NCI-H2107 (cell line): ENCODE results near the gene PACC1.

Experiments used
- DNase-seq: peaks from one replicate; lab custom pipeline; 2025; lab: John Stamatoyannopoulos, UW

Gene PACC1

DNA sequence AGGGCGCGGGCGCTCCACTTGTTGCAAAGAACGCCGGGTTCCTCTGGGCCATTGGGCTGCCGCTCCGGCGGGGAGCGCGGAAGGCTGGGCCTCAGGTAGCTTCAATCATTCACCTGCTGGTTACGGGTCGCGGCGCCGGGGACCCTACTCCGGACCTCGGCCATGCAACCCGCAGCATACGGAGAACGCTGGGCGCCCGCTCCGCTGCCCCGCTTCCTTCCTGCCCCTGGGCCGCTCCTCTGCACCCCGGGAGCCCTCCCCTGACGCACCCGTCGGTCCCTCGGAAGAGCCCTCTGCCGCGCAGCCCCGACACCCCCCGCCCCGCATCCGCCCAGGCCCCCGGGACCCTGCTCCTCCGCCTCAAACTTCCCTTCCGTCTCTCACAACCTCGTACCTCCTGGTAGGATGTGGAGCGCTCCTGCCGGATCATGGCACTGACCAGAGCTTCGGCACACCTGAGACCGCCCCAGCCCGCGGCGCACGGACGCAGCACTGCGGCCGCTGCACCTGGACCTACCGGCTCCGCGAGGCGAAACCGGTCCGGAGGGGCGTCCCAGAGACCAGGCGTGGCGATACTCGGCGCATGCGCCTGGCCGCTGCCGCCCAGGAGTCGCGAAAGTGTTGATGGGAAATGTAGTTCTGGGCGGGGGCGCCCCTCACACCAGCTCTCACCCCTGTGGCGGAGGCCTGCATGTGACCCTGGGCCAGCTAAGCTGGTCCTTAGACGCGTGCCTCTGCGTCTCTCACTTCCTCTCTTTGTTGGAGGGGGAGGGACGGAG is at the start of gene PACC1:
Gene PACC1, minus strand, starts transcription at position 559 of the 779 bp plus-strand sequence. Its CDS starts 129 bp downstream, at position 430.
- DNase-seq: peak; percentile 80

DNA sequence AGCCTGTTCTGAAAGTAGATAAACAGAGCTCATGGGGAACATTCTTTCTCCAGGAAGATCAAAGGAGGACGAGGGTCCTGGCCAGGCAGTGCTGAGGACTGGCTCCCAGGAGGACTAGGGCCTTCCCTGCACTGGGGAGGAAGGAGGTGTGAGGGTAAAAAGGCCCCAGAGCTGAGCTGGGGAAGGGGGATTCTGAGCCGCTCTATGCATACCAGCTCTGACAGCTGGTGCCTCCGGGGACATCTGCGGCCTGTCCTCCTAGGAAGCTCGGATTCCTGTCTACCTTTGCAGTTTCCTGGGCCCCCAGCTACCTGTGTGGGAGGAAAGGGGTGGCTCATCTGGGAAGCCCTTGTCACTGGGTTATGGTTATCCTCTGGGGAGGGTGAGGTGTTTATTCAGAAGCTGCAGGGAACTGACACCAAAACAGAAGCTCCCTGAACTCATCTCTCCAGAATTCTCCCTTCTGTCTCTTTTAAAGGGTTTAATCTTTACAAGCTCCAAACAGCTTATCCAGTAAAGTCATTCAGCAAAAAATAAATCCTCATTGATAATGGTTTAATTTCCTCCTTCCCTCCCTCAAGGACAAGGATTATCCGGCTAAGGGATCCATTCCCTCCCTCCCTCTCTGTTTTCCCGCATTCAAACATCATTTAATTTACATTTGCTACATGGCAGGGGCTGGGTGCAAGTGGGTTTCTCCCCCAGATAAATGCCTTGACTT is 49.0 kb upstream of the PACC1 start:
- no peak for DNase-seq

DNA sequence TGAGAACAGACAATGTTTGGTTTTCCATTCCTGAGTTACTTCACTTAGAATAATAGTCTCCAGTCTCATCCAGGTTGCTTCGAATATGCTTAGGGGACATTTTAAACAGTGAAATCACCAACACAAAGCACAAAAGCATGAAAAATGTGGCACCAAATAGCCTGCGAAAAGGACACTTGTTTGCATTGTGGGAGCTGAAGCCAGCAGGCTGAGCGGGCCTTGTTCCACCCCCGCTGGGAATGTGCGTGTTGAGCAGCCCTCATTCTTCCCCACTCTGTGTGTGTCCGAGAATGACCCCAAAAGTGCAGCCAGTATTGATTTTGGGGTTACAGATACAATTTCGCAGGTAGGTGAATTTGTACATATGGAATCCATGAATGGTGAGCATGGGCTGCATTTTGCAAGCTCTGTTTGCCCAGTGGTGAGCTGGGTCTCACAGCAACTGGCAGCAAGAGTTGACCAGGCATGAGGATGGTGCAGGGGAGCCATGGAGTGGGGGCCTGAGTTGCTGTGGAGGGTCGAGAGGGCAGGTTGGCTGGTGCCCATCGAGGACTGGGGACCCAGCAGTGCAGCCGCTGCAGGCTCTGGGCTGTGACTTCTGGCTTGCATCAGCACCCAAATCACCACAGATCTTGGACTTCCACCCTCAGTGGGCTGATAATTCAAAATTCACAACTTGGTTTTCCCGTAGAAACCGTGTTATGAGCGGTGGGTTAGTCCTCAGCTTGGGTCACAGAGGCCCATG is 47.4 kb upstream of the PACC1 start:
- no peak for DNase-seq

DNA sequence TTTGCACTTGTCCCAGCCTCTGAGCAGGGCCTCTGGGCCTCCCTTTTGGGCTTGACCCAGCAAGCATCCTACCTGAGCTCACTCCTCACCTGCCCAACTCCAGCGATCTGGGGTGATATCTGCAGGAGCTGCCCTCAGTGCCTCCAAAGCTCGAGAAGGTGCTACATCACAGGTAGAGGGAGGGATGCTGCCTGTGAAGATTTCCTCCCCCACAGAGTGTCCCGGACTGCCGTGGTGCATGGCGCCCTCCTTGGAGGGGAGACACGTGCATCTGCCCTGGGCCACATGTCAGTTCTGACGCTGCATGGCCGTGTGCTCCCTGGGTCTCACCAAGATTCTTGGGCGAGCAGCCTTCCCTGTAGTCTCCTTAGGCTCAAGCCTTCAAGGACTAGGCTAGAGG is 45.7 kb upstream of the PACC1 start:
- no peak for DNase-seq

DNA sequence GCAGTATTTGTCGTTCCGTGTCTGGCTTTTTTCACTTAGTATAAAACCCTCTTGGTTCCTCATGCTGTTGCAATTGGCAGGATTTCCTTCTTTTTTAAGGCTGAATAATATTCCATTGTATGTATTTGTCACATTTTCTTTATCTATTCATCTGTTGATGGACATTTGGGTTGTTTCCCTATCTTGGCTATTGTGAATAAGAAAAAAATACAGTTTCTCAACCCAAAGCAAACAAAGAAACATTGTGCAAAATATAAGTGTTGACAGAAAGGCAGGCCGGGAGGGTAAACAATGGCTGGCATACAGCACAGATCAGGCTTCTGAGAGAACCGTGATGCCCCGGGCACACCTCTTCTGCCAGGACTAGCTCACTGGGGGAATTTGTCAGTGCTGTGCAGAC is 45.0 kb upstream of the PACC1 start:
- DNase-seq: no peak

DNA sequence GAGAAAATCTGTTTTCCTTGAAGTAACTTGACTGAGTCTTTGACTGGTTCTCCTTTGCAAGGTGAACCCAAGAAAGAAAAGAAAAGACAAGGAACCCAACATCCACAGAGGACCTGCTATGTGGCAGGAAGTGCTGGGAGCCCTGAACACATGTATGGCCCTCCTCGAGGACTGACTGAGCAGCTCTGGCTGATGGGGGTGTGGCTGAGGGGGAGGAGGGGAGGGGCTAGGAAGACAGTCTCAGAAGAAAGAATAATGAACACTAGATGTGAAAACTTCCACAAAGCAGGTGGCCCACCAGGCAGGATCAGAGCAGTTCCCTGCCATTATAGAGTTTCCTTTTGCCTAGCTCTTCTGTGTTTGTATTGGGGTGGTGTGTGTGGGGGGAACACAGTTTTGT is 44.1 kb upstream of the PACC1 start:
- no peak for DNase-seq

DNA sequence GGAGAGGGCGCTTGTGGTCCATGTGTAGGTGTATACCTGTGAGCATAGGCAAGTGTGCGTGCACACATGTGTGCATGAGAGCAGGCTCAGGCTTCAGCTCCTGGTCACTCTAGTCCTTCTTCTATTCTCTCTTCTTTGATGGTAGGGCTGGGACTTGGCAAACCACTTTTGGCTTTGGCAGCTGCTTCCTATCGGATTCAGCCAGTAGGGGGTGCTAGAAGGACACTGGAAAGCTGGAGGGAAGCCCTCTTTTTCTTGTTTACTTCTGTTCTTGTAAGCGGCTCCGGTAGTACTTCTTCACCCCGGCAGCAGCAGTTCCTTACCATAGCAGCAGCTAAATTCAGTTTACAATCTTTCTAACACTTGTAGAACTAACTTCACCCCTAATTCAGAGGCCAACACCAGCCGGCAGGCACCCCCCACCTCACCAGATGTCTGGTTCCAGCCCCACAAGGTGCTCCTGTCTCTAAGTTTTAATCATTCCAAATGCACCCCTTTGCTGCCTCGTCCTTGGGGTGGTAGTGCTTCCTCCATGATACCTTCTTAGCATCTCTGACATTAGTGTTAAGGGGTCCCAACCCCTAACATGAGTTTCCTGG is 43.2 kb upstream of the PACC1 start:
- DNase-seq: peak; percentile 68

DNA sequence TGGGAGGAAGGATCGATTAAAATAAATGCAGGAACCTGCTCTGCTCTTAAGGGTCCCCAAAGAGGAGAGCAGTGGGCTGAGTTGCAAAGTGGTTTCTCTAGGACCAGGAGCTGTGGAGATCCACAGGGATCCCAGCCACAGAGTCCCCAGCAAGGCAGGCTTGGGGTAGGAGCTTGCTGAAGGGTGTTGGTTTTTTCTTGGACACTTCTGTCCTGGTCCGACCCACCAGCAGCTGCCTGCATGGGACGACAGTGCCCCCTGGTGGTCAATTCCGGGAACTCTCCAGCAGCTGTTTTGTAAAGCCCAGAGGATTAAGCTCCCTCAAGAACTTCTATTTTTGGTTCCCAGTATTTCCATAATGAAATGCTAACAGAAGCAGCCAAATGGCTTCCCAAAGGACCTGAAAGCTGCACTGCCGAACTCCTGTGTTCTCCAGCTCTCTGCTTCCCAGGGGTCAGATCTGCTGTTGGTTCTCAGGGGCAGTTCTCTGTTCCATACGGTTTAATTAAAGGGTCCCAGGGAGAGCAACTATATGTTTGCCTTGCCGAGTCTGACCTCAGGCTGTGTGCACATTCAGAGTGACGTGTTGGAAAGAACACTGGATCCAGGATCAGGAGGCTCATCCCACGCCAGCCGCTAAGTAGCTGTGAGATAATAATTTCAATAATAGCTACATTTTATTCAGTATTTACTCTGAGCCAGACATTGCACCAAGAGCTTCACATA is 41.3 kb upstream of the PACC1 start:
- peak; percentile 75 for DNase-seq

DNA sequence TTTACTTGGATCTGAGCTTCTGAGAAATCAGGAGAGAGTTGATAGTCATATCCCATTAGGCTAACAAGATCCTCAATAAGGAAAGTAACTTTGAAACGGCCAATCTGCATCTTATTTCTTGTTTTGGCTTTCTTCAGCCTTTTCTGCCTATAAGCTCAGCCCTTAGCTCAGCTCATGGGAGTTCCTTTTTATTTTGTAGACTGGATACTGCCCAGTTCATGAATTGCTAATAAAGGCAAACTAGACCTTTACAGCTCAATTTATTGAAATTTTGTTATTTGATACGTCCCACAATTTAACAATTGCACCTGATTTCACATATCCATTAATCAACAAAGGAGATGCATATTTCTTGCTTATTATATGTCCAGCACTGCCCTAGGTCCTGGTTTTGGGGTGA is 40.7 kb upstream of the PACC1 start:
- DNase-seq: no peak

DNA sequence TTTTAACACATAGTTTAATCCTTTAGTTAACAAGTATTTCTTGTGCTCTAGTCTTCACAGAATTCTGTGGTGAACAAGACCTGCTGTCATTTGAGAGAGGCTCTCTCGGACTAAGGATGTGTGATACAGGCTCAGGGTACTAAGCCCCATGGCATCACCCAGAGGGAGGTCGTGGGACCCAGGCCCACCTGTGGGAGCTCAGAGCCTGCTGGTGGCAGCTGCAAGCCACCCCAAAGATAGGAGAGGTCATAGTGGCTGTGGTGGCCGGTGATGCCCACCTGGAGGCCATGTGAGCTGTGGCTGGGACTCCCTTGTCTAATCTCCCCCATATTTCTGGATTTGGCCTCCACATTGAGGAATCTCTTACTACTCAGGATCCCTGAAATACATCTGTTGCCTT is 40.1 kb upstream of the PACC1 start:
- DNase-seq: no peak

DNA sequence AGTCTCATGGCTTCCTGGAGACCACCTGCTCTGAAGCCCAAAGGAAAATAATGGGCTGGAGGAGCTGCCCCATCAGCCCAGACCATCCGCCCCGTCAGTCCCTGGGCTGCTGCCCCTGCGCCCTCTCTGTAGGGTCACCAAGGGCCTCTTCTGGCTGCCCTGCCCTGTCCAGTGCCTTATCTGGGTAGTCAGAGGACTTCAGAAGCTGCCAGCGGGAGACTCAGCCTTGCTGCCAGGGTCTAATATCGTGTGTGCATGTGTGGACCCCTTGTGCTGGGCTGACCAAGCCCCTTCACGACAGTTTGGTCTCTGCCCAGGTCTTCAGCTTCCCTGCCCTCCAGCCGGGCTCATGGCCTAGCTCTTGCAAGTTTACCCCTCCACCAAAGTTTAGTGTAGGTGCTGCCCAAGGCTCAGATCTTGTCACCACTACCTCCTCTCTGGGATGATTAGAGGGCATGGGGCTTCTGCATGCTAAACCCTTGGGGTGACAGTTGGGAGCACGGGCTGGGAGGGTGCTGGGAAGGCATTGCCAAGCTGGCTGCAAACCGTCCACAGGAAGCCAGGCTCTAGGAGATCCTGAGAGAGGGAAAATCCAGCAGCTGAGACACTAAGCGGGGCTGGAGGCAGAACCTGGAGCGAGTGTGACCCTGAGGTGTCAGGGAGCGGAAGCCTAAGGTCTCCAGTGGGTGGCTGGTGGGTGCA is 38.6 kb upstream of the PACC1 start:
- no peak for DNase-seq

DNA sequence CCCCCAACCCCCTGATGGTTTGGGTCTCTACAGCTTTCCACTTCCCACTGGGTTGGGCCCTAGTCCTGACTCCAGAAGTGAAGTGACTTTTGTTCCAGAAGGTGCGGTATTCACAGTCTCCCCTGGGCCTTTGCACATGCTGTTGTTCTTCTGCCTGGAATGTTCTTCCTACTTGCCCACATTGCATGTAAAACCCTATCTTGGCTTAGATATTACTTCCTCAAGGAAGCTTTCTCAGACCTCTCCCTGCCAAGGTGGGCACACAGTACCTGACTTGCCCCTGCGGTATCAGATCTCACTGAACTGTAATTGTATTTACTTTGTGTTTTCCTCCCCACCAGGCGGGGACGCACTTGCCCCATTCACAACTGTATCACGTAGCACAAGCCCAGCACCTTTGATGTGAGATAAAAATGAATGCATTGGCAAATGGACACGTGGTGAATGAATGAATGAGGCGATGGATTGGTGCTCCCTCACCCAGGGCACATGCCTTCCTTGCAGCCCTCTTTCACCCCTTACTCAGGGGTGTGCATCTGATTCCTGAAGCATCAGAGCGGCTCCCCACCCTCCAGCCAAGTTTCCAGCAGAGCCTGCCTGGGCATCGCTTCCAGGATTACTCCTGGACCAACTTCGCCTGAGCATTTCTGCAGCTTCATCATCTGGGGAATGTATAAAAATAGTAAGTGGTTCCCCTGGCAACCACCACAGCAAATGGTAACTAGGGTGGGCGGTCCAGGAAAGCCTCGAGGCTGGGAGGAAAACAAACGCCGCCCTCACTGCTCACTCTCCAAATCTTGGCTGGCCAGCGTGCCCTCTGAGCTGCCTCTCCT is 37.9 kb upstream of the PACC1 start:
- no peak for DNase-seq

DNA sequence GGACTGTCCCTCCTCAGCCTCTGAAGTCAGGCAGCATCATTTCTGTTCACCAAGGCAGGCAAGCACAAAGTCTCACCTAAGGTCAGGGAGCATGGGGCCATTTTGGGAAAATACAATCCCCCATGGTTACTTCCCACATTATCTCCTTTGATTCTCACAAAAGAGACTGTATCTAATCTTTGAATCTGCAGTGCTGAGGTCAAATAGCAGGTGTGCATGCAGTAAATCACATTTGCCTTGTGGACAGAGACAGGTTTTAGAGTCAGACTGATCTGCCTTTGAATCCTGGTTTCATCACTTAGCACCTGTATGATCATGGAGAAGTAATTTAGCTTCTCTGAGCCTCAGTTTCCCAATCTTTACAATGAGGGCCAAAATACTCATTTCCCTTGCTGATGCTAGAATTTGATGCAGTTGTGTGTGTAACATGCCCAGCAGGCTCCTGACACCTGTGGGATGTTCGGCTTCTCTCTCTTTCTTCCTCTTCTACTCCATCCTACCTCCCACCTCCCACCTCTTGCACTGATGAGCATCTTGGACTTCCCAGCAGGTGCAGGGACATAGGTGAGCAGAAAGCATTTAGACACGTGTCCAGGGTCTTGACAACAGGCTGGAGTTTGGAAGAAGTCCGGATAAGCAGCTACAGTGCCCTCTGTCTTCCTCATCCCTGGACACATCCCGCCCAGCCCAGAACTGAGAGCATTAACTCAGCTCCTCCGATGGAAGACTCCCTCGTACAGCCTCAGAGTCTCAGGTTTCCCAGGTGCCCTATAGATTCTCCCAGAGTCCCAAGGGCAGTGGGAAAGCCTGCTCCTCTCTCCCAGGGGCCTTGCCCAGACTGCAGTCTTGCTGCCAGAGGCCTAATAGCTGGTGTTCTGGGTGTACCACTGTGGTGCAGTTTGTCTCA is 37.0 kb upstream of the PACC1 start:
- no peak for DNase-seq

DNA sequence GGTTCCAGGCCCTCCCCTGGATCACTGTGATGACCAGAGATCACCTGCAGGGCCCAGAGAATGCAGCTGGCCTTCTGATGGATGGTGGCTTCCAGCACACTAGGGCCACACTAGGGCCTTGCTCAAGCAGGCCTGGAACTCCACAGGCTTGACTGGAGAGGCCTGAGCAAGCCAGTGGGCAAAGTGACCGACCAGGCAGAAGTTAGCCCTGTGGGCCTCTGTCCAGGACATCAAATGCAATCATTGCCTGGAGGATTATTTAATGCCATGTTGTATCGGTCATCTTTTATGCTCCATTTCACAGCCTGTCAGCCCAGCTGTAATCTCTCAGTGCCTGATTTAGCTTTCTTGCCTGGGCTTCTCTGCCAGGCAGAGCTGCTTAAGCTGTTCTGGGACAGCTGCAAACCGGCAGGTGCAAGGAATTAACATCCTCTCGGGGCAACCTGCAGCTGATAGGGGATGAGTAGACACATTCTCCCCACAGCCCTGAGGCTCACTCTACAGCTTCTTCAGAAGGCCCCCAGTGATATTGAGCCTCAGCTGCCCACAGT is 35.7 kb upstream of the PACC1 start:
- no peak for DNase-seq

DNA sequence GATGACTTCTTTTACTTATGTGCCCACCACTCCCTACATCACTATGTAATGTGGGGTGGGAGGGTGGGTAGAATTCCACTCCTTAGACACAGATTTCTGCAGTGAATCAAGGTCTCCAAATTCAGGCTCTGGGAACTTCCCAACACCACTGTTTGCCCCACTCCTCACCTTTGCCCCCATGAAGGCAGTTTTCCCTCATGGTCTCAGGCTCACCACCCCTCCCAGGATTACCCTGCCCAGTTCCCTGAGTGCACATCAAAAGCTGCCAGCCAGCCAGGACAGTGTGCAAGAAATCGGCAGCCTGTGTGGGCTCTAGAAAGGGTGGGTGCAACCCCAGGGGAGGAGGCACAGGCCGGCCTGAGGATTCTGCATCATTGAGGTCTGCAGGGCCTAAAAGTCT is 32.8 kb upstream of the PACC1 start:
- no peak for DNase-seq

DNA sequence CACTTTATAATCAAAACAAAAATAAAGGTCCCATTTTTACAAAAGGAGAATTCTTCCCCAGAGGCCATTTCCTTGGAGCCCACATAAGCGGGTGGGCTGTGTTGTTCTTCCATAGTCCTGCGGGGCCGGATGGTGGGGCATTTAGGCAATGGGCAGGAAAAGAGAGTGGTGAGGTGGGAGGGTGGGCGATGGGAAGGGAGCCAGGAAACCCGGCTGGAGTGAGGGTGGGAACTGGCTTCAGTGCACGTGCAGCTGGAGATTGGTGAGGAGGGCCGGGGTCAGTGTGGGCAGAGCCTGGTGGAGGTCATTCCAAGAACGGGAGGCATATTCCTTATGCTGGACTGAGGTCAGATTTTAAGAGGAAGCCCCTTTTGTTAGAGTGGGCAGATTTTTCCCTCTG is 31.6 kb upstream of the PACC1 start:
- no peak for DNase-seq

DNA sequence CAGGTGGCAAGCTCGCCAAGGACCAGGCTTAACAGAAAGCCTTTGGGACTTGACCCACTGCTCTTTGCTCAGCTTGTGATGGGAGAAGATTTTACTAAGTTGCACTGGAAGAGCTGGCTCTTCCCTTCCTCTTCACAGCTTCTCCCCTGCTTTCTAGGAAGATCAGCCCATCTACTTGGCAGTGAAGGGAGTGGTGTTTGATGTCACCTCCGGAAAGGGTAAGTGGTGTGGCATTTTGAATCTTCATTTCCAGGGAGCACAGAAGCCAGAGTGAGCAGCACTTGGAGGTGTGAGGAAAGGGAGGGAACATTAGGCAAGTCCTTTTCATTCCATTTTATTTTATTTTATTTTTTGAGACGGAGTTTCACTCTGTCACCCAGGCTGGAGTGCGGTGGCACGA is 27.7 kb upstream of the PACC1 start:
- no peak for DNase-seq

DNA sequence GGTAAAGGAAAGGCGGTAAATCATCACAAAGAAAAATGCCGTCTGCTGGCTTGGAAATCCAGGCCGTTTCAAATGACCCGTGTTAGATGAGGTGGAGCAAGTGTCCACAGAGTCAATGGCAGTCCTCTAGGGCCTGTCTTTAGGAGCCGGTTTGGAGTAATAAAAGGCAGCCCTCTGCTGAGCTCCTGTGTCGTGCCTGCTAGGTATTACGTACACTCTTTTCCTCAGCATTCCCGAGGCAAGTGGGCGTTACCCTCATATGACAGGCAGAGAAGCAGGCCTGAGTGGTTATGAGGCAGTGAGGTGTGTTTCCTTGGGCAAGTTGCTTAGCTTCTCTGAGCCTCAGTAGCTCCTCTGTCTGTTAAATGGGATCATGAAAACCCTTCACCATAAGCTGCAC is 25.7 kb upstream of the PACC1 start:
- DNase-seq: no peak

DNA sequence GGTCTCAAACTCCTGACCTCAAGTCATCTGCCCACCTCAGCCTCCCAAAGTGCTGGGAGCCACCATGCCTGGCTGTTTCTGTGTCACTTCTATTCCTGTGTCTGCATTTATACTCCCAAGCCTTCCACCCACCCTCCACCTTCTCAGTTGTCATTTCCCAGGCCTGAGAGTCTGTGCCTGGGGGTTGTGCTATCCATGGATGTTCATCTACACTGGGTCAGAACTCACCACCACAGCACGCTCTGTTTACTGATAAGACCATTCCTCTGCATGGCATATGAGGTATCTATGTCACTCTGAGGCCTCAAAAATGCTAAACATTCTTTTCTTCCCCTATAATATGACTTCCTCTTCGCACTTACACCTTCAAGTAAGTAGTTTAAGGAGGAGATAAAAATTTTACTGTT is 24.1 kb upstream of the PACC1 start:
- no peak for DNase-seq
